ENCODE measurements around the gene BACH2. TPM values are rescaled to one million over a fixed set of nuclear protein-coding genes. Genes with fewer than 3 reads are reported as not detected.

Gene BACH2
- total RNA-seq, 2 experiments from 2014 or later: 30.3 to 31.1 TPM

- CTCF ChIA-PET: interaction anchor here (1.3 to 1.7 kb wide), 5 partner anchors 9 to 357 kb away, joined by 3 to 6 read pairs (median 5); no protein-coding TSS in a partner anchor
- Mint-ChIP-seq H3K36me3 (ENCODE audit: low read depth) (peaks cover 11% of the 10 kb centered on the region), H3K27ac (no peak overlapping the region), H3K27me3 (peaks cover 47% of the 10 kb centered on the region), H3K9me3 (no peaks in the 10 kb centered on the region), H3K4me1 (peaks cover 22% of the 10 kb centered on the region), H3K4me3 (peak overlapping the region; percentile 60)
- DNase-seq: no peak
- POLR2A ChIA-PET: interaction anchor here (1.3 to 6.2 kb wide), 4 partner anchors 11 to 345 kb away, joined by 4 to 101 read pairs (median 40); no protein-coding TSS in a partner anchor
Measured at GRCh38 chr6:90297115-90297866, 648 bp upstream of the BACH2 start.

- peak overlapping the region; percentile 87 for H3K4me3 Mint-ChIP-seq
- peaks cover 46% of the 10 kb centered on the region for H3K27me3 Mint-ChIP-seq
- H3K9me3 Mint-ChIP-seq: no peaks in the 10 kb centered on the region
- CTCF ChIA-PET: interaction anchor here (0.8 to 14.1 kb wide), 12 partner anchors 11 to 1215 kb away, joined by 3 to 281 read pairs (median 6); partner anchors contain the start of gene PNRC1
- H3K36me3 Mint-ChIP-seq (ENCODE audit: low read depth): peaks cover 18% of the 10 kb centered on the region
- POLR2A ChIA-PET: interaction anchor here (0.6 to 6.2 kb wide), 26 partner anchors 9 to 1214 kb away, joined by 3 to 101 read pairs (median 4); no protein-coding TSS in a partner anchor
- peak overlapping the region; percentile 82 for H3K27ac Mint-ChIP-seq
- peak; percentile 76 for DNase-seq
- H3K4me1 Mint-ChIP-seq: peaks cover 30% of the 10 kb centered on the region
Measured at GRCh38 chr6:90295854-90296340, 746 bp downstream of the BACH2 start.

GRCh38 chr6:90294989-90295853 is 1.4 kb downstream of the BACH2 start:
- ChIA-PET CTCF (interaction anchor here (0.8 to 14.1 kb wide), 13 partner anchors 10 to 1215 kb away, joined by 3 to 281 read pairs (median 5); partner anchors contain the start of gene PNRC1), POLR2A (interaction anchor here (0.6 to 6.2 kb wide), 26 partner anchors 9 to 1213 kb away, joined by 3 to 101 read pairs (median 4); no protein-coding TSS in a partner anchor)
- Mint-ChIP-seq H3K4me1 (peaks cover 33% of the 10 kb centered on the region), H3K27ac (peak overlapping the region; percentile 74), H3K9me3 (no peaks in the 10 kb centered on the region), H3K4me3 (peak overlapping the region; percentile 87), H3K36me3 (ENCODE audit: low read depth) (peaks cover 25% of the 10 kb centered on the region), H3K27me3 (peaks cover 47% of the 10 kb centered on the region)
- peak; percentile 59 for DNase-seq

- Mint-ChIP-seq H3K4me1 (peaks cover 35% of the 10 kb centered on the region), H3K4me3 (peak overlapping the region; percentile 87), H3K27ac (peak overlapping the region; percentile 74), H3K36me3 (ENCODE audit: low read depth) (peaks cover 28% of the 10 kb centered on the region), H3K27me3 (peaks cover 42% of the 10 kb centered on the region), H3K9me3 (no peaks in the 10 kb centered on the region)
- CTCF ChIA-PET: interaction anchor here (1.4 to 14.1 kb wide), 4 partner anchors 99 to 354 kb away, joined by 4 to 281 read pairs (median 10); no protein-coding TSS in a partner anchor
- POLR2A ChIA-PET: interaction anchor here (0.6 to 6.2 kb wide), 10 partner anchors 8 to 214 kb away, joined by 3 to 101 read pairs (median 11); no protein-coding TSS in a partner anchor
- DNase-seq: peak; percentile 51
Measured at GRCh38 chr6:90294614-90294988, 2.0 kb downstream of the BACH2 start.

GRCh38 chr6:90294008-90294511 is 2.6 kb downstream of the BACH2 start:
- DNase-seq: no peak
- H3K36me3 Mint-ChIP-seq (ENCODE audit: low read depth): peaks cover 33% of the 10 kb centered on the region
- peak overlapping the region; percentile 87 for H3K4me3 Mint-ChIP-seq
- no peaks in the 10 kb centered on the region for H3K9me3 Mint-ChIP-seq
- H3K27ac Mint-ChIP-seq: peak overlapping the region; percentile 74
- peaks cover 38% of the 10 kb centered on the region for H3K4me1 Mint-ChIP-seq
- peaks cover 37% of the 10 kb centered on the region for H3K27me3 Mint-ChIP-seq
- ChIA-PET POLR2A (interaction anchor here (0.6 to 6.2 kb wide), 9 partner anchors 8 to 213 kb away, joined by 3 to 101 read pairs (median 7); no protein-coding TSS in a partner anchor), CTCF (interaction anchor here (0.8 to 14.1 kb wide), 4 partner anchors 104 to 353 kb away, joined by 3 to 281 read pairs (median 4); no protein-coding TSS in a partner anchor)

- CTCF ChIA-PET: interaction anchor here (0.8 to 14.1 kb wide), 5 partner anchors 8 to 353 kb away, joined by 3 to 281 read pairs (median 4); no protein-coding TSS in a partner anchor
- Mint-ChIP-seq H3K36me3 (ENCODE audit: low read depth) (peaks cover 37% of the 10 kb centered on the region), H3K4me1 (peaks cover 43% of the 10 kb centered on the region), H3K27ac (peak overlapping the region; percentile 74), H3K9me3 (no peaks in the 10 kb centered on the region), H3K27me3 (peaks cover 31% of the 10 kb centered on the region), H3K4me3 (peak overlapping the region; percentile 87)
- DNase-seq: no peak
- POLR2A ChIA-PET: interaction anchor here (1.0 to 6.2 kb wide), 6 partner anchors 7 to 213 kb away, joined by 3 to 101 read pairs (median 6); no protein-coding TSS in a partner anchor
Measured at GRCh38 chr6:90293319-90293953, 3.2 kb downstream of the BACH2 start.

GRCh38 chr6:90291565-90291964 is 5.1 kb downstream of the BACH2 start:
- CTCF ChIA-PET: interaction anchor here (0.8 to 14.1 kb wide), 3 partner anchors 101 to 462 kb away, joined by 3 to 281 read pairs (median 4); partner anchors contain the start of gene CASP8AP2

GRCh38 chr6:90290811-90291420 is 5.7 kb downstream of the BACH2 start:
- peaks cover 67% of the 10 kb centered on the region for H3K4me1 Mint-ChIP-seq
- CTCF ChIA-PET: interaction anchor here (0.8 to 14.1 kb wide), 4 partner anchors 102 to 462 kb away, joined by 3 to 281 read pairs (median 6); partner anchors contain the start of gene CASP8AP2

More at GRCh38 chr6:90291565-90291964, 5.1 kb downstream of the BACH2 start:
- H3K27me3 Mint-ChIP-seq: peaks cover 21% of the 10 kb centered on the region
- H3K4me3 Mint-ChIP-seq: no peak overlapping the region
- H3K4me1 Mint-ChIP-seq: peaks cover 61% of the 10 kb centered on the region
- POLR2A ChIA-PET: no interaction called here
- H3K36me3 Mint-ChIP-seq (ENCODE audit: low read depth): peaks cover 45% of the 10 kb centered on the region
- peaks cover 7% of the 10 kb centered on the region for H3K9me3 Mint-ChIP-seq
- DNase-seq: no peak
- no peak overlapping the region for H3K27ac Mint-ChIP-seq

GRCh38 chr6:90289902-90290301 is 6.7 kb downstream of the BACH2 start:
- no peak for DNase-seq
- Mint-ChIP-seq H3K27me3 (peaks cover 21% of the 10 kb centered on the region), H3K9me3 (peaks cover 7% of the 10 kb centered on the region), H3K4me1 (peaks cover 77% of the 10 kb centered on the region), H3K4me3 (no peak overlapping the region), H3K27ac (no peak overlapping the region), H3K36me3 (ENCODE audit: low read depth) (peaks cover 45% of the 10 kb centered on the region)
- ChIA-PET POLR2A (interaction anchor here (0.7 to 1.8 kb wide), 3 partner anchors 103 to 349 kb away, joined by 3 to 5 read pairs (median 3); no protein-coding TSS in a partner anchor), CTCF (interaction anchor here (0.6 to 14.1 kb wide), 3 partner anchors 20 to 349 kb away, joined by 3 to 281 read pairs (median 9); no protein-coding TSS in a partner anchor)

More at GRCh38 chr6:90290811-90291420, 5.7 kb downstream of the BACH2 start:
- Mint-ChIP-seq H3K36me3 (ENCODE audit: low read depth) (peaks cover 45% of the 10 kb centered on the region), H3K27me3 (peaks cover 21% of the 10 kb centered on the region), H3K4me3 (no peak overlapping the region), H3K27ac (no peak overlapping the region), H3K9me3 (peaks cover 7% of the 10 kb centered on the region)
- POLR2A ChIA-PET: interaction anchor here (0.8 to 1.8 kb wide), 2 partner anchors 102 to 210 kb away, joined by 3 to 5 read pairs; no protein-coding TSS in a partner anchor
- DNase-seq: no peak

GRCh38 chr6:90288404-90288803 is 8.2 kb downstream of the BACH2 start:
- ChIA-PET POLR2A (interaction anchor here (1.0 to 6.0 kb wide), 8 partner anchors 8 to 347 kb away, joined by 3 to 110 read pairs (median 4); partner anchors contain the start of gene BACH2), CTCF (interaction anchor here (0.9 to 14.1 kb wide), 8 partner anchors 9 to 348 kb away, joined by 3 to 281 read pairs (median 6); no protein-coding TSS in a partner anchor)
- Mint-ChIP-seq H3K36me3 (ENCODE audit: low read depth) (peaks cover 37% of the 10 kb centered on the region), H3K27ac (no peak overlapping the region), H3K9me3 (peaks cover 7% of the 10 kb centered on the region), H3K27me3 (peaks cover 14% of the 10 kb centered on the region), H3K4me1 (peaks cover 72% of the 10 kb centered on the region), H3K4me3 (no peak overlapping the region)
- DNase-seq: no peak

Measured in activated CD4-positive, alpha-beta memory T cell treated with anti-CD3 and anti-CD28 coated beads, Interleukin-2, amount 10 ng/mL, durations not matched to agents 7 days and 5 days (primary cell).